HepG2 (cell line): ENCODE results near the gene IL12A. TPM values are rescaled to one million over a fixed set of nuclear protein-coding genes. Genes with fewer than 3 reads are reported as not detected.

Experiments used
- ATAC-seq: fragments of 200-7000 bp; cut with Tn5 transposase; 3 replicates; pipeline ENCODE4 v1.9.1; 2020; ENCODE audit warnings: mild to moderate bottlenecking, moderate library complexity
- BruUV-seq: library from RNA; stranded (reverse); fragments of 400-500 nt; replicated peaks from 2 replicates; lab custom pipeline; 2021; lab: Mats Ljungman, UMichigan
- CTCF ChIA-PET: fragments of 300-600 bp; formaldehyde crosslinking; extraction: SDS; loops from one replicate; lab custom pipeline; 2021; ENCODE audit warnings: low total read pairs, inconsistent platforms, low intra/inter-chr PET ratio; lab: Yijun Ruan, JAX
- POLR2A ChIA-PET: fragments of 350-600 bp; sonication (Branson Sonifier 250); formaldehyde crosslinking; loops from one replicate; lab custom pipeline; 2020; ENCODE audit warnings: antibody characterized with exemption, inconsistent platforms; lab: Yijun Ruan, JAX
- DNase-seq: peaks from one replicate; pipeline ENCODE4 v3.0.0-alpha.2; 2015; ENCODE audit warnings: low spot score
- FAIRE-seq: peaks from 3 replicates; lab custom pipeline; 2011; peaks lifted over from hg19 to GRCh38; lab: Jason Lieb, UNC
- H2AFZ ChIP-seq: one replicate; pipeline ENCODE4 v1.6.1; 2011; ENCODE audit warnings: low read length, inconsistent platforms
- H3K27ac ChIP-seq: fragments of 300-600 bp; 3 replicates; pipeline ENCODE4 v1.8.0; 2011; ENCODE audit warnings: mixed run types, mild to moderate bottlenecking, mixed read lengths, low read length, inconsistent platforms; ENCODE audit not compliant: insufficient read depth; ENCODE audit errors: extremely low read length
- H3K27me3 ChIP-seq, 2 experiments: fragments of 200-600 bp in 1 of 2; 2 replicates in 1 of 2; 3 replicates in 1 of 2; pipeline versions ENCODE4 v1.6.0 to v1.8.0; 2011; ENCODE audit warnings: low read length in 2 of 2, mild to moderate bottlenecking in 2 of 2, moderate library complexity in 2 of 2, inconsistent platforms in 1 of 2; ENCODE audit not compliant: insufficient read depth in 2 of 2, control insufficient read depth in 1 of 2
- H3K36me3 ChIP-seq, 2 experiments: fragments of 200-600 bp in 1 of 2; replicated peaks in 1 of 2; 2 replicates in 1 of 2; 3 replicates in 1 of 2; pipeline versions ENCODE4 v1.5.1 to v1.8.0; 2011; ENCODE audit warnings: low read length in 2 of 2, inconsistent platforms in 1 of 2; ENCODE audit not compliant: insufficient read depth in 2 of 2, control insufficient read depth in 1 of 2
- H3K4me1 ChIP-seq: 2 replicates; pipeline ENCODE4 v1.5.1; 2012; ENCODE audit warnings: low read length, inconsistent platforms; ENCODE audit not compliant: insufficient read depth
- H3K4me2 ChIP-seq: 2 replicates; pipeline ENCODE4 v1.6.0; 2011; ENCODE audit warnings: low read depth, low read length, inconsistent platforms
- H3K4me3 ChIP-seq, 3 experiments: fragments of 200-600 bp in 1 of 3; sonication (generic), shearing (Covaris generic) in 1 of 3; replicated peaks in 1 of 3; 2 replicates each; pipeline ENCODE4 v1.5.1; 2011 to 2016; ENCODE audit warnings: low read length in 3 of 3, inconsistent platforms in 2 of 3, low read depth in 2 of 3, mild to moderate bottlenecking in 2 of 3, control low read depth in 1 of 3, mixed read lengths in 1 of 3; ENCODE audit not compliant: insufficient read depth in 1 of 3
- H3K79me2 ChIP-seq: one replicate; pipeline ENCODE4 v1.6.1; 2011; ENCODE audit warnings: low read length, inconsistent platforms; ENCODE audit not compliant: insufficient read depth
- H3K9ac ChIP-seq: 2 replicates; pipeline ENCODE4 v1.6.0; 2011; ENCODE audit warnings: mild to moderate bottlenecking, low read depth, low read length, inconsistent platforms; ENCODE audit not compliant: insufficient read depth
- H3K9me3 ChIP-seq: 2 replicates; pipeline ENCODE4 v1.5.1; 2012; ENCODE audit warnings: mild to moderate bottlenecking, low read length
- H4K20me1 ChIP-seq: 2 replicates; pipeline ENCODE4 v1.6.0; 2011; ENCODE audit warnings: inconsistent platforms, mild to moderate bottlenecking, low read length, moderate library complexity; ENCODE audit not compliant: insufficient read depth
- CHD4 ChIP-seq: fragments of 200-600 bp; sonication (generic); IDR thresholded peaks from 2 replicates; pipeline ENCODE4 v1.7.0; 2017; ENCODE audit warnings: mild to moderate bottlenecking, low read length, borderline replicate concordance
- FOXP4 ChIP-seq: sonication (generic); formaldehyde crosslinking; IDR thresholded peaks from 2 replicates; pipeline ENCODE4 v1.4.0; 2020; ENCODE audit warnings: missing genetic modification reagents
- HMGA1 ChIP-seq: sonication (generic); formaldehyde crosslinking; conservative IDR thresholded peaks from 2 replicates; pipeline ENCODE4 v1.4.0; 2020; ENCODE audit warnings: missing genetic modification reagents
- MTA1 ChIP-seq: sonication (generic); formaldehyde crosslinking; IDR thresholded peaks from 2 replicates; pipeline ENCODE4 v1.4.0; 2020; ENCODE audit warnings: missing genetic modification reagents, mild to moderate bottlenecking, borderline replicate concordance
- NCOA2 ChIP-seq: sonication (generic); formaldehyde crosslinking; IDR thresholded peaks from 2 replicates; pipeline ENCODE4 v1.8.0; 2022; ENCODE audit warnings: inconsistent platforms
- NFKBIZ ChIP-seq: IDR thresholded peaks from 2 replicates; pipeline ENCODE4 v1.6.1; 2018; ENCODE audit warnings: missing genetic modification reagents, missing compliant biosample characterization
- SALL2 ChIP-seq: sonication (generic); formaldehyde crosslinking; IDR thresholded peaks from 2 replicates; pipeline ENCODE4 v1.8.1; 2023; ENCODE audit warnings: mild to moderate bottlenecking, missing genetic modification reagents, inconsistent platforms
- ZMYM3 ChIP-seq: sonication (generic); formaldehyde crosslinking; IDR thresholded peaks from 2 replicates; pipeline ENCODE4 v1.5.1; 2020; ENCODE audit warnings: mild to moderate bottlenecking, missing genetic modification reagents
- ZNF121 ChIP-seq: sonication (generic); formaldehyde crosslinking; IDR thresholded peaks from 2 replicates; pipeline ENCODE4 v1.5.0; 2020; ENCODE audit warnings: mild to moderate bottlenecking, missing genetic modification reagents
- ZNF556 ChIP-seq: sonication (generic); formaldehyde crosslinking; IDR thresholded peaks from 2 replicates; pipeline ENCODE4 v1.4.0; 2020; ENCODE audit warnings: mild to moderate bottlenecking, missing genetic modification reagents, borderline replicate concordance
- ZNF816 ChIP-seq: sonication (generic); formaldehyde crosslinking; IDR thresholded peaks from 2 replicates; pipeline ENCODE4 v1.8.0; 2022; ENCODE audit warnings: missing genetic modification reagents, mild to moderate bottlenecking, borderline replicate concordance
- WGBS: methylation state at CpG from one replicate; pipeline ENCODE4 v1.1.6; 2017; ENCODE audit warnings: low lambda C conversion rate; 5-methylcytosine and 5-hydroxymethylcytosine counted together
- in situ Hi-C: cut with HindIII; loops from 2 replicates; pipeline ENCODE4 v1.10.0; 2017; ENCODE audit warnings: low pct_unique_long_range_greater_than_20kb; ENCODE audit not compliant: extremely low pct_ligation_motif_present
- intact Hi-C: fragments of 100-400 bp; cut with micrococcal nuclease; formaldehyde crosslinking; loops from one replicate; pipeline ENCODE4 v1.10.0; 2022; ENCODE audit not compliant: unreplicated experiment
- polyA plus RNA-seq, 8 experiments: library from polyadenylated mRNA; depleted of rRNA in 3 of 8; stranded (reverse) in 7 of 8; unstranded in 1 of 8; fragments of >200 nt; fragmentation: Illumina TruSeq in 4 of 8; extraction: Trizol in 4 of 8; gene quantifications; 2 replicates each; pipeline versions ENCODE4 v1.2.1 to v1.2.3, GENCODE V29; 2011 to 2016; ENCODE audit warnings: low read depth in 4 of 8, missing spikeins in 1 of 8, mixed read lengths in 1 of 8; ENCODE audit not compliant: insufficient read depth in 1 of 8
- total RNA-seq, 5 experiments: library from RNA; depleted of rRNA; stranded (reverse); fragments of >200 nt; fragmentation: Illumina TruSeq; extraction: Trizol; gene quantifications; 2 replicates each; pipeline ENCODE4 v1.2.3, GENCODE V29; 2016; ENCODE audit warnings: low read depth in 1 of 5
- TF ChIP-seq, protein P1 (sequence below): sonication (generic); formaldehyde crosslinking; IDR thresholded peaks from 2 replicates; pipeline ENCODE4 v1.9.0; 2021; ENCODE audit warnings: missing genetic modification reagents, borderline replicate concordance
- TF ChIP-seq, protein P2 (sequence below): IDR thresholded peaks from 2 replicates; pipeline ENCODE4 v1.6.1; 2012; ENCODE audit warnings: low read depth, low read length, improper control_type of control experiment

The IL12A gene
- total and polyA plus RNA-seq, 2 of the 13 experiments (the other 11 are each of a cell fraction or from before 2014, with no cell fraction given), result 0.36 to 1.1 TPM

DNA sequence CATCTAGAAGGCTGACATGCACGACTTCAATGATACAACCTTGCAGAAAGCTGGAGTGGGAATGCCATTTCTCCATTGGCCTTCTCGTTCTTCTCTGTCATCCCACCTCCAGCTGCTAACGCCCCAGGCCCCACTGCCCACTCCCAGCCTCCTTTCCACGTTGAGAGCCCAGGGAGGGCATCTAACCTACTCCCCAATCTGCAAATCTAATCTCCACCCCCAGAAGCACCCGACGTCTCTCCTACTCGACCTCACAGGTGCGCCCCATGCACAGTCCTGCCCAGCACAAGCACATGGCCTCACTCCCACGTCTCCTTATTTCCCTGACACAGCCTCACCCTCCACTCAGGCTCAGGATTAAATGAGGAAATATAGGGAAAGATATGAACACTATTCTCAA lies 33.4 kb downstream of the IL12A start (continued):
- TF ChIP-seq, protein P1, sequence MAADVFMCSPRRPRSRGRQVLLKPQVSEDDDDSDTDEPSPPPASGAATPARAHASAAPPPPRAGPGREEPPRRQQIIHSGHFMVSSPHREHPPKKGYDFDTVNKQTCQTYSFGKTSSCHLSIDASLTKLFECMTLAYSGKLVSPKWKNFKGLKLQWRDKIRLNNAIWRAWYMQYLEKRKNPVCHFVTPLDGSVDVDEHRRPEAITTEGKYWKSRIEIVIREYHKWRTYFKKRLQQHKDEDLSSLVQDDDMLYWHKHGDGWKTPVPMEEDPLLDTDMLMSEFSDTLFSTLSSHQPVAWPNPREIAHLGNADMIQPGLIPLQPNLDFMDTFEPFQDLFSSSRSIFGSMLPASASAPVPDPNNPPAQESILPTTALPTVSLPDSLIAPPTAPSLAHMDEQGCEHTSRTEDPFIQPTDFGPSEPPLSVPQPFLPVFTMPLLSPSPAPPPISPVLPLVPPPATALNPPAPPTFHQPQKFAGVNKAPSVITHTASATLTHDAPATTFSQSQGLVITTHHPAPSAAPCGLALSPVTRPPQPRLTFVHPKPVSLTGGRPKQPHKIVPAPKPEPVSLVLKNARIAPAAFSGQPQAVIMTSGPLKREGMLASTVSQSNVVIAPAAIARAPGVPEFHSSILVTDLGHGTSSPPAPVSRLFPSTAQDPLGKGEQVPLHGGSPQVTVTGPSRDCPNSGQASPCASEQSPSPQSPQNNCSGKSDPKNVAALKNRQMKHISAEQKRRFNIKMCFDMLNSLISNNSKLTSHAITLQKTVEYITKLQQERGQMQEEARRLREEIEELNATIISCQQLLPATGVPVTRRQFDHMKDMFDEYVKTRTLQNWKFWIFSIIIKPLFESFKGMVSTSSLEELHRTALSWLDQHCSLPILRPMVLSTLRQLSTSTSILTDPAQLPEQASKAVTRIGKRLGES (CRISPR knock-in tag), result no peak

DNA sequence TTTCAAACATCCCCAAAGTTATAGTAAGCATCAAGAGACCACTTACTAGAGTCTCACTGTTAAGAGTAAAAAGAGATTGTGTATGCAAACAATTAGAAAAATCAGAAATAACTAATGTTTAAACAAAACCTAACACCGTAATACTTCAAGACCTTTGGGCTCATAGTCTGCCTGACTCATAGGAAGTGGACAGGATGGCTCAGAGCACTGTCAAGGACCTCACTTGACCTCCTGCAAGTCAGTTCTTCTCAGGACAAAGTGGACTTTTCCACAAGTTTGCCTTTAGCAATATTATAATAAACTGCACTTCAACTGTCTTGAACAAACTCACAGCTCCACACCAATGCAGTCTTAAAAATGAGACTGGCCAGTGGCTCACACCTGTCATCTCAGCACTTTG lies 34.8 kb downstream of the IL12A start:
- intact Hi-C loops, result loop anchor here (1.0 kb wide), 1 partner anchor 47 kb away; no protein-coding TSS in a partner anchor
- Histone ChIP-seq H3K9ac (no peak overlapping the region), H3K4me3 (no peak overlapping the region), H2AFZ (no peak overlapping the region), H4K20me1 (no peaks in the 10 kb centered on the region), H3K4me1 (no peaks in the 10 kb centered on the region), H3K36me3 (no peaks in the 10 kb centered on the region), H3K9me3 (no peaks in the 10 kb centered on the region), H3K27me3 (peaks cover 0 to 5% of the 10 kb centered on the region in 2 experiments; a peak in 1 of 5 replicates), H3K4me2 (no peak overlapping the region), H3K27ac (no peak overlapping the region), H3K79me2 (no peaks in the 10 kb centered on the region)
- in situ Hi-C loops, result no loop called here
- TF ChIP-seq ZNF556 (CRISPR knock-in tag), result no peak
- TF ChIP-seq FOXP4 (CRISPR knock-in tag), result no peak
- no peak for TF ChIP-seq HMGA1 (CRISPR knock-in tag)
- TF ChIP-seq, protein P2, sequence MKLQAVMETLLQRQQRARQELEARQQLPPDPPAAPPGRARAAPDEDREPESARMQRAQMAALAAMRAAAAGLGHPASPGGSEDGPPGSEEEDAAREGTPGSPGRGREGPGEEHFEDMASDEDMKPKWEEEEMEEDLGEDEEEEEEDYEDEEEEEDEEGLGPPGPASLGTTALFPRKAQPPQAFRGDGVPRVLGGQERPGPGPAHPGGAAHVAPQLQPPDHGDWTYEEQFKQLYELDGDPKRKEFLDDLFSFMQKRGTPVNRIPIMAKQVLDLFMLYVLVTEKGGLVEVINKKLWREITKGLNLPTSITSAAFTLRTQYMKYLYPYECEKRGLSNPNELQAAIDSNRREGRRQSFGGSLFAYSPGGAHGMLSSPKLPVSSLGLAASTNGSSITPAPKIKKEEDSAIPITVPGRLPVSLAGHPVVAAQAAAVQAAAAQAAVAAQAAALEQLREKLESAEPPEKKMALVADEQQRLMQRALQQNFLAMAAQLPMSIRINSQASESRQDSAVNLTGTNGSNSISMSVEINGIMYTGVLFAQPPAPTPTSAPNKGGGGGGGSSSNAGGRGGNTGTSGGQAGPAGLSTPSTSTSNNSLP, result no peak
- TF ChIP-seq CHD4, result no peak
- no peak for TF ChIP-seq ZMYM3 (CRISPR knock-in tag)
- TF ChIP-seq ZNF121 (CRISPR knock-in tag), result no peak
- no peak for TF ChIP-seq MTA1
- TF ChIP-seq ZNF816 (CRISPR knock-in tag), result no peak
- no peak for TF ChIP-seq NFKBIZ (CRISPR knock-in tag)
- no peak for TF ChIP-seq SALL2
- no peak for TF ChIP-seq NCOA2 (CRISPR knock-in tag)
- ATAC-seq (no peak), FAIRE-seq (no peak), DNase-seq (no peak)
- WGBS, result 13% methylated on average over 1 of the region's 1 CpG
- BruUV-seq, result no TSS peak
- POLR2A ChIA-PET, result no interaction called here
- CTCF ChIA-PET, result no interaction called here
